ENCODE data around the gene UBASH3B.

DNA sequence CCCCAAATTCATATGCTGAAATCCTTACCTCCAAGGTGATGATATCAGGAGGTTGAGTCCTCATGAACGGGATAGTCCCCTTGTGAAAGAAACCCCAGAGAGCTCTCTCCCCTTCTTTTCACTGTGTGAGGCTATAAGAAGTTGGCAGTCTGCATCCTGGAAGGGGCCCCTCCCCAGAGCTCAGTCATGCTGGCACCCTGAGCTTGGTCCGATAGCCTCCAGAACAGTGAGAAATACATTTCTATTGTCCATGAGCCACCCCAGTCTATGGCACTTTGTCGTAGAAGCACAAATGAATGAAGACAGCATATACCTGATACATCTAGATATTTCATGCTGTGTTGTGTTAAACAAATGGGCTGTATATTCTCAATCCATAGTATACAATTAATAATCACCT is 101.7 kb downstream of the UBASH3B start:
- no peak for TF ChIP-seq EZH2phosphoT487 (IDR thresholded peaks at IDR 0.05; ENCODE audit: low read length)
- TF ChIP-seq, protein P1, sequence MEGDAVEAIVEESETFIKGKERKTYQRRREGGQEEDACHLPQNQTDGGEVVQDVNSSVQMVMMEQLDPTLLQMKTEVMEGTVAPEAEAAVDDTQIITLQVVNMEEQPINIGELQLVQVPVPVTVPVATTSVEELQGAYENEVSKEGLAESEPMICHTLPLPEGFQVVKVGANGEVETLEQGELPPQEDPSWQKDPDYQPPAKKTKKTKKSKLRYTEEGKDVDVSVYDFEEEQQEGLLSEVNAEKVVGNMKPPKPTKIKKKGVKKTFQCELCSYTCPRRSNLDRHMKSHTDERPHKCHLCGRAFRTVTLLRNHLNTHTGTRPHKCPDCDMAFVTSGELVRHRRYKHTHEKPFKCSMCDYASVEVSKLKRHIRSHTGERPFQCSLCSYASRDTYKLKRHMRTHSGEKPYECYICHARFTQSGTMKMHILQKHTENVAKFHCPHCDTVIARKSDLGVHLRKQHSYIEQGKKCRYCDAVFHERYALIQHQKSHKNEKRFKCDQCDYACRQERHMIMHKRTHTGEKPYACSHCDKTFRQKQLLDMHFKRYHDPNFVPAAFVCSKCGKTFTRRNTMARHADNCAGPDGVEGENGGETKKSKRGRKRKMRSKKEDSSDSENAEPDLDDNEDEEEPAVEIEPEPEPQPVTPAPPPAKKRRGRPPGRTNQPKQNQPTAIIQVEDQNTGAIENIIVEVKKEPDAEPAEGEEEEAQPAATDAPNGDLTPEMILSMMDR (IDR thresholded peaks at IDR 0.05; ENCODE audit: low read length): no peak

All from MM.1S (cell line).